Adrenal gland (tissue), 12 donors: ENCODE data around the gene RASGRF2. TPM values are rescaled to one million over a fixed set of nuclear protein-coding genes. Genes with fewer than 3 reads are reported as not detected.

ENCODE experiments used
- DNase-seq, 7 donors: peaks; one replicate each; pipeline ENCODE4 v3.0.0-alpha.2; 2019 to 2020
- H3K27ac ChIP-seq, 5 donors: fragments of 200-600 bp; sonication (generic) in 4 of 5; 1 replicate in 3 of 5; 2 replicates in 2 of 5; pipeline versions ENCODE4 v1.5.1 to v1.8.0; 2016 to 2020; ENCODE audit warnings: mild to moderate bottlenecking in 1 of 5
- H3K27me3 ChIP-seq: fragments of 200-600 bp; 2 replicates; pipeline ENCODE4 v1.8.0; 2021
- H3K36me3 ChIP-seq, 2 donors: fragments of 200-600 bp; replicated peaks in 1 of 2; 1 replicate in 1 of 2; 2 replicates in 1 of 2; pipeline versions ENCODE4 v1.5.1 to v1.8.0; 2018 to 2022
- H3K4me1 ChIP-seq, 2 donors: fragments of 200-600 bp; replicated peaks in 1 of 2; 1 replicate in 1 of 2; 2 replicates in 1 of 2; pipeline versions ENCODE4 v1.5.1 to v1.8.0; 2018 to 2021
- H3K4me3 ChIP-seq, 4 donors: fragments of 200-600 bp; sonication (generic) in 3 of 4; one replicate each; pipeline ENCODE4 v1.5.1; 2016 to 2018
- H3K9me3 ChIP-seq, 3 donors: fragments of 200-600 bp; sonication (generic) in 1 of 3; replicated peaks in 1 of 3; 1 replicate in 2 of 3; 2 replicates in 1 of 3; pipeline versions ENCODE4 v1.5.1 to v1.8.0; 2016 to 2021
- CTCF ChIP-seq, 6 experiments: fragments of 450-650 bp in 4 of 6; fragments of 200-600 bp in 2 of 6; sonication (generic) in 1 of 6; IDR thresholded peaks; 1 replicate in 5 of 6; 2 replicates in 1 of 6; pipeline versions ENCODE4 v1.5.1 to v1.8.0; 2016 to 2021; ENCODE audit warnings: antibody characterized with exemption in 6 of 6, mild to moderate bottlenecking in 2 of 6, moderate library complexity in 1 of 6
- POLR2A ChIP-seq, 2 donors: fragments of 450-650 bp; IDR thresholded peaks; one replicate each; pipeline ENCODE4 v1.6.1; 2017; ENCODE audit warnings: antibody characterized with exemption in 2 of 2, mild to moderate bottlenecking in 2 of 2, moderate library complexity in 1 of 2
- WGBS, 4 donors: extraction: QIAGEN DNeasy Blood & Tissue Kit in 2 of 4; methylation state at CpG; one replicate each; pipeline versions ENCODE4 v1.1.5 to v1.1.7; 2013 to 2017; 5-methylcytosine and 5-hydroxymethylcytosine counted together
- intact Hi-C, 2 donors: fragments of 100-400 bp; cut with DNase I; formaldehyde crosslinking; loops; one replicate each; pipeline versions ENCODE4 v1.14.1 to v1.15.0; 2022 to 2023
- polyA plus RNA-seq, 3 donors: library from polyadenylated mRNA; stranded (reverse); fragments of 200-250 nt in 2 of 3; fragments of 350-450 nt in 1 of 3; fragmentation: Illumina TruSeq in 1 of 3; extraction: RNeasy Lipid Tissue Mini Kit (QIAGEN cat#74804) in 1 of 3; gene quantifications; one replicate each; pipeline ENCODE4 v1.2.3, GENCODE V29; 2013 to 2014
- total RNA-seq, 9 donors: library from RNA; depleted of rRNA in 4 of 9; stranded (reverse); fragments of >200 nt in 4 of 9; fragments of 120-200 nt in 1 of 9; fragmentation: NEBNext Ultra II Directional in 1 of 9; extraction: Animal tissue kit (Norgen Biotek cat#: 25700) in 1 of 9; gene quantifications; one replicate each; pipeline versions ENCODE4 v1.1.0 to v1.2.4, GENCODE V29; 2013 to 2023
- donor health status: healthy with polysubstance abuse.
- donor health status: Bipolar disorder and iron deficiency.
- donor health status: DM: yes; HTN: yes; CAD: no.
- donor health status: DM: no; HTN: no; CAD: no.
- donor health status: DM: no; HTN: no; CAD: no.
- donor health status: DM: yes; HTN: yes; CAD: no.

Gene RASGRF2
- total and polyA plus RNA-seq, 12 donors: 0.33 to 5.7 (median 2.4) TPM

GRCh38 chr5:81105261-81105877, 145.2 kb downstream of the RASGRF2 start:
- H3K27me3 ChIP-seq: no peaks in the 10 kb centered on the region
- no peak for DNase-seq

GRCh38 chr5:81115261-81115660, 155.1 kb downstream of the RASGRF2 start:
- no peak overlapping the region for H3K4me3 ChIP-seq
- no peaks in the 10 kb centered on the region for H3K27me3 ChIP-seq
- intact Hi-C loops: no loop called here
- WGBS, 4 donors: 54 to 91% (median 68%) methylated on average over 4 of the region's 4 CpGs
- no peak overlapping the region for H3K27ac ChIP-seq
- no peaks in the 10 kb centered on the region for H3K36me3 ChIP-seq
- no peak for TF ChIP-seq POLR2A (IDR thresholded peaks at IDR 0.05)
- no peak for TF ChIP-seq CTCF (IDR thresholded peaks at IDR 0.05)
- no peaks in the 10 kb centered on the region for H3K9me3 ChIP-seq
- H3K4me1 ChIP-seq: no peaks in the 10 kb centered on the region
- DNase-seq: no peak

More at GRCh38 chr5:81105261-81105877, 145.2 kb downstream of the RASGRF2 start:
- intact Hi-C loops: no loop called here
- no peaks in the 10 kb centered on the region for H3K9me3 ChIP-seq
- TF ChIP-seq CTCF (IDR thresholded peaks at IDR 0.05): no peak
- no peak for TF ChIP-seq POLR2A (IDR thresholded peaks at IDR 0.05)
- no peaks in the 10 kb centered on the region for H3K36me3 ChIP-seq
- H3K4me3 ChIP-seq: no peak overlapping the region
- H3K4me1 ChIP-seq: no peaks in the 10 kb centered on the region
- WGBS, 4 donors: 53 to 71% (median 64%) methylated on average over 5 of the region's 5 CpGs
- H3K27ac ChIP-seq: no peak overlapping the region

GRCh38 chr5:81117566-81117965, 157.4 kb downstream of the RASGRF2 start:
- Histone ChIP-seq H3K27me3 (no peaks in the 10 kb centered on the region), H3K36me3 (no peaks in the 10 kb centered on the region), H3K4me1 (no peaks in the 10 kb centered on the region), H3K27ac (no peak overlapping the region), H3K9me3 (no peaks in the 10 kb centered on the region), H3K4me3 (no peak overlapping the region)
- intact Hi-C loops: no loop called here
- DNase-seq: no peak
- TF ChIP-seq POLR2A (IDR thresholded peaks at IDR 0.05): no peak
- no peak for TF ChIP-seq CTCF (IDR thresholded peaks at IDR 0.05)
- 80 to 87% (median 83%) methylated on average over 3 of the region's 3 CpGs for WGBS, 4 donors

- intact Hi-C loops: no loop called here
- Histone ChIP-seq H3K4me1 (no peaks in the 10 kb centered on the region), H3K36me3 (no peaks in the 10 kb centered on the region), H3K27ac (no peak overlapping the region), H3K9me3 (no peaks in the 10 kb centered on the region), H3K27me3 (no peaks in the 10 kb centered on the region), H3K4me3 (no peak overlapping the region)
- TF ChIP-seq CTCF (IDR thresholded peaks at IDR 0.05) (no peak), POLR2A (IDR thresholded peaks at IDR 0.05) (no peak)
- no peak for DNase-seq
- WGBS, 4 donors: 70 to 73% (median 72%) methylated on average over 5 of the region's 5 CpGs
Measured at GRCh38 chr5:81121273-81121672, 161.1 kb downstream of the RASGRF2 start.
